Activated T-cell treated with anti-CD3 and anti-CD28 coated beads, Interleukin-2, amount 50 U/mL, for 48 hours (primary cell): ENCODE measurements around the gene TNIP1.

Source experiments
- DNase-seq, 2 experiments: peaks; one replicate each; pipeline ENCODE4 v3.0.0-alpha.2; 2020

The TNIP1 gene

GRCh38 chr5:151063142-151063989 is 17.5 kb downstream of the TNIP1 start:
- no peak for DNase-seq

- DNase-seq = no peak
These were observed 18.3 kb downstream of the TNIP1 start for GRCh38 chr5:151062405-151063141.

- DNase-seq = no peak
These were observed 20.1 kb downstream of the TNIP1 start for GRCh38 chr5:151060742-151061141.

GRCh38 chr5:151058891-151059489 is 21.8 kb downstream of the TNIP1 start:
- no peak for DNase-seq

GRCh38 chr5:151058301-151058700 is 22.5 kb downstream of the TNIP1 start:
- DNase-seq = no peak

- no peak for DNase-seq
These were observed 24.2 kb downstream of the TNIP1 start for GRCh38 chr5:151056379-151057325.

GRCh38 chr5:151055336-151055735 is 25.5 kb downstream of the TNIP1 start:
- no peak for DNase-seq

GRCh38 chr5:151054709-151055108 is 26.1 kb downstream of the TNIP1 start:
- no peak for DNase-seq

- DNase-seq = no peak
These were observed 26.9 kb downstream of the TNIP1 start for GRCh38 chr5:151053796-151054462.

- DNase-seq = no peak
These were observed 28.0 kb downstream of the TNIP1 start for GRCh38 chr5:151052836-151053235.

GRCh38 chr5:151051931-151052608 is 28.8 kb downstream of the TNIP1 start:
- no peak for DNase-seq

GRCh38 chr5:151051066-151051930 is 29.5 kb downstream of the TNIP1 start:
- peak; percentile 78 to 80 for DNase-seq

GRCh38 chr5:151048526-151048925 is 32.3 kb downstream of the TNIP1 start:
- DNase-seq = no peak

GRCh38 chr5:151047814-151048425 is 32.9 kb downstream of the TNIP1 start:
- DNase-seq = peak in 1 of 2 experiments; percentile 44

- no peak for DNase-seq
These were observed 38.3 kb downstream of the TNIP1 start for GRCh38 chr5:151042453-151043093.

GRCh38 chr5:151041577-151042268 is 39.1 kb downstream of the TNIP1 start:
- DNase-seq = no peak

- no peak for DNase-seq
These were observed 40.6 kb downstream of the TNIP1 start for GRCh38 chr5:151040211-151040747.

GRCh38 chr5:151039665-151040064 is 41.2 kb downstream of the TNIP1 start:
- DNase-seq = no peak
